HG03097 (cell line): ENCODE measurements around the gene OTOS.

Source experiments
- ATAC-seq: cut with Tn5 transposase; IDR thresholded peaks from one replicate; pipeline ENCODE4 v1.9.1; 2021; ENCODE audit not compliant: unreplicated experiment, low FRiP score

The OTOS gene

GRCh38 chr2:240154606-240155005, 14.1 kb upstream of the OTOS start:
- no peak for ATAC-seq

- ATAC-seq = no peak
Measured at GRCh38 chr2:240153418-240153817, 13.0 kb upstream of the OTOS start.

GRCh38 chr2:240151477-240152031, 11.1 kb upstream of the OTOS start:
- ATAC-seq = no peak

GRCh38 chr2:240149943-240150784, 9.7 kb upstream of the OTOS start:
- no peak for ATAC-seq

GRCh38 chr2:240147911-240148587, 7.6 kb upstream of the OTOS start:
- ATAC-seq = no peak

GRCh38 chr2:240147382-240147781, 6.9 kb upstream of the OTOS start:
- ATAC-seq = no peak

GRCh38 chr2:240146627-240147278, 6.3 kb upstream of the OTOS start:
- no peak for ATAC-seq

- ATAC-seq = no peak
Measured at GRCh38 chr2:240146141-240146561, 5.7 kb upstream of the OTOS start.

GRCh38 chr2:240145461-240145860, 5.0 kb upstream of the OTOS start:
- no peak for ATAC-seq

GRCh38 chr2:240144649-240145261, 4.3 kb upstream of the OTOS start:
- no peak for ATAC-seq

- no peak for ATAC-seq
Measured at GRCh38 chr2:240143801-240144648, 3.6 kb upstream of the OTOS start.

GRCh38 chr2:240143276-240143675, 2.8 kb upstream of the OTOS start:
- ATAC-seq = no peak

- no peak for ATAC-seq
Measured at GRCh38 chr2:240142859-240143258, 2.4 kb upstream of the OTOS start.

- ATAC-seq = no peak
Measured at GRCh38 chr2:240142256-240142775, 1.9 kb upstream of the OTOS start.

GRCh38 chr2:240141736-240142135, 1.3 kb upstream of the OTOS start:
- ATAC-seq = no peak

- ATAC-seq = no peak
Measured at GRCh38 chr2:240140920-240141319, 462 bp upstream of the OTOS start.

- no peak for ATAC-seq
Measured at GRCh38 chr2:240139666-240140393, 628 bp downstream of the OTOS start.

GRCh38 chr2:240139011-240139441, 1.4 kb downstream of the OTOS start:
- no peak for ATAC-seq
